NB4 (cell line): ENCODE measurements around the gene ABHD1.

Experiments
- CTCF ChIP-seq: IDR thresholded peaks from one replicate; pipeline ENCODE4 v1.5.1; 2012; ENCODE audit warnings: low read depth, low read length
- MYC ChIP-seq: IDR thresholded peaks from 2 replicates; pipeline ENCODE4 v1.6.1; 2011; ENCODE audit warnings: low read depth, low read length
- POLR2A ChIP-seq: IDR thresholded peaks from 2 replicates; pipeline ENCODE4 v1.6.1; 2011; ENCODE audit warnings: mild to moderate bottlenecking; ENCODE audit not compliant: insufficient read length; ENCODE audit errors: extremely low read depth
- TF ChIP-seq, protein P1 (sequence below): IDR thresholded peaks from 2 replicates; pipeline ENCODE4 v1.6.1; 2011; ENCODE audit warnings: low read depth, low read length

GRCh38 chr2:27158468-27158867 is 34.9 kb downstream of the ABHD1 start:
- TF ChIP-seq CTCF (no peak), POLR2A (no peak), MYC (no peak)
- TF ChIP-seq, protein P1, sequence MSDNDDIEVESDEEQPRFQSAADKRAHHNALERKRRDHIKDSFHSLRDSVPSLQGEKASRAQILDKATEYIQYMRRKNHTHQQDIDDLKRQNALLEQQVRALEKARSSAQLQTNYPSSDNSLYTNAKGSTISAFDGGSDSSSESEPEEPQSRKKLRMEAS, result no peak
